HUES48 (cell line): ENCODE data around the gene P2RX2.

Source experiments
- H3K27ac ChIP-seq: one replicate; pipeline ENCODE4 v1.7.0; 2013; ENCODE audit warnings: low read depth, low read length, inconsistent platforms
- H3K27me3 ChIP-seq: 2 replicates; pipeline ENCODE4 v1.6.1; 2013; ENCODE audit warnings: mild to moderate bottlenecking, low read length; ENCODE audit not compliant: control insufficient read depth, insufficient read depth
- H3K36me3 ChIP-seq: 2 replicates; pipeline ENCODE4 v1.6.1; 2013; ENCODE audit warnings: low read length; ENCODE audit not compliant: control insufficient read depth, insufficient read depth
- H3K4me1 ChIP-seq: 2 replicates; pipeline ENCODE4 v1.6.1; 2013; ENCODE audit warnings: mild to moderate bottlenecking, low read length; ENCODE audit not compliant: control insufficient read depth, insufficient read depth
- H3K4me3 ChIP-seq: 2 replicates; pipeline ENCODE4 v1.5.1; 2013; ENCODE audit warnings: mild to moderate bottlenecking, low read depth, low read length
- H3K9ac ChIP-seq: 2 replicates; pipeline ENCODE4 v1.6.1; 2013; ENCODE audit warnings: mild to moderate bottlenecking, low read depth, low read length, moderate library complexity
- H3K9me3 ChIP-seq: 2 replicates; pipeline ENCODE4 v1.6.1; 2013; ENCODE audit warnings: low read length; ENCODE audit not compliant: control insufficient read depth, insufficient read depth

The P2RX2 gene

GRCh38 chr12:132618683-132619043 is at the start of gene P2RX2:
Gene P2RX2, plus strand, starts transcription at chr12:132618776. Its CDS starts 41 bp downstream, at chr12:132618817.
- Histone ChIP-seq H3K4me3 (peak within 1 kb of the TSS; percentile 59), H3K4me1 (no peaks in the 10 kb centered on the region), H3K9me3 (peaks cover 12% of the 10 kb centered on the region; the same call in 1 of the 2 replicates), H3K27ac (no peak within 1 kb of the TSS), H3K36me3 (peaks cover 2% of the 10 kb centered on the region; the same call in 1 of the 2 replicates), H3K9ac (no peak within 1 kb of the TSS), H3K27me3 (peaks cover 60% of the 10 kb centered on the region)

- Histone ChIP-seq H3K27me3 (no peaks in the 10 kb centered on the region; the same call in 1 of the 2 replicates), H3K4me1 (no peaks in the 10 kb centered on the region), H3K27ac (no peak overlapping the region), H3K9me3 (no peaks in the 10 kb centered on the region), H3K4me3 (no peak overlapping the region), H3K9ac (no peak overlapping the region), H3K36me3 (peaks cover 53% of the 10 kb centered on the region)
Measured at GRCh38 chr12:132568826-132569480, 49.6 kb upstream of the P2RX2 start.

- no peak overlapping the region for H3K27ac ChIP-seq
- H3K36me3 ChIP-seq: peaks cover 61% of the 10 kb centered on the region
- H3K27me3 ChIP-seq: no peaks in the 10 kb centered on the region; the same call in 1 of the 2 replicates
Measured at GRCh38 chr12:132569856-132570480, 48.6 kb upstream of the P2RX2 start.

GRCh38 chr12:132570635-132571034 is 47.9 kb upstream of the P2RX2 start:
- H3K36me3 ChIP-seq: peaks cover 59% of the 10 kb centered on the region
- H3K4me3 ChIP-seq: no peak overlapping the region
- H3K4me1 ChIP-seq: no peaks in the 10 kb centered on the region

More at GRCh38 chr12:132569856-132570480, 48.6 kb upstream of the P2RX2 start:
- no peaks in the 10 kb centered on the region for H3K9me3 ChIP-seq
- H3K9ac ChIP-seq: no peak overlapping the region
- H3K4me1 ChIP-seq: no peaks in the 10 kb centered on the region
- H3K4me3 ChIP-seq: no peak overlapping the region

GRCh38 chr12:132571051-132571450 is 47.5 kb upstream of the P2RX2 start:
- no peak overlapping the region for H3K9ac ChIP-seq
- H3K9me3 ChIP-seq: no peaks in the 10 kb centered on the region
- no peak overlapping the region for H3K27ac ChIP-seq
- no peaks in the 10 kb centered on the region for H3K27me3 ChIP-seq
- H3K36me3 ChIP-seq: peaks cover 60% of the 10 kb centered on the region
- H3K4me3 ChIP-seq: no peak overlapping the region
- no peaks in the 10 kb centered on the region for H3K4me1 ChIP-seq

More at GRCh38 chr12:132570635-132571034, 47.9 kb upstream of the P2RX2 start:
- H3K9ac ChIP-seq: no peak overlapping the region
- H3K27me3 ChIP-seq: no peaks in the 10 kb centered on the region
- H3K27ac ChIP-seq: no peak overlapping the region
- H3K9me3 ChIP-seq: no peaks in the 10 kb centered on the region

- Histone ChIP-seq H3K27ac (no peak overlapping the region), H3K4me3 (no peak overlapping the region), H3K9ac (no peak overlapping the region), H3K36me3 (peaks cover 57% of the 10 kb centered on the region), H3K4me1 (no peaks in the 10 kb centered on the region), H3K27me3 (no peaks in the 10 kb centered on the region), H3K9me3 (no peaks in the 10 kb centered on the region)
Measured at GRCh38 chr12:132571598-132571997, 47.0 kb upstream of the P2RX2 start.

GRCh38 chr12:132572106-132572505 is 46.5 kb upstream of the P2RX2 start:
- no peak overlapping the region for H3K9ac ChIP-seq
- no peaks in the 10 kb centered on the region for H3K27me3 ChIP-seq
- no peak overlapping the region for H3K27ac ChIP-seq
- peaks cover 61% of the 10 kb centered on the region for H3K36me3 ChIP-seq
- H3K9me3 ChIP-seq: no peaks in the 10 kb centered on the region
- no peaks in the 10 kb centered on the region for H3K4me1 ChIP-seq
- H3K4me3 ChIP-seq: no peak overlapping the region

- Histone ChIP-seq H3K4me1 (no peaks in the 10 kb centered on the region), H3K9ac (no peak overlapping the region), H3K9me3 (no peaks in the 10 kb centered on the region), H3K27me3 (no peaks in the 10 kb centered on the region), H3K36me3 (peaks cover 58% of the 10 kb centered on the region), H3K4me3 (no peak overlapping the region), H3K27ac (no peak overlapping the region)
Measured at GRCh38 chr12:132572801-132573760, 45.5 kb upstream of the P2RX2 start.

GRCh38 chr12:132574271-132574996 is 44.1 kb upstream of the P2RX2 start:
- Histone ChIP-seq H3K9me3 (no peaks in the 10 kb centered on the region), H3K27ac (no peak overlapping the region), H3K4me3 (no peak overlapping the region), H3K4me1 (no peaks in the 10 kb centered on the region), H3K9ac (no peak overlapping the region), H3K27me3 (no peaks in the 10 kb centered on the region), H3K36me3 (peaks cover 62% of the 10 kb centered on the region)

GRCh38 chr12:132575661-132576060 is 42.9 kb upstream of the P2RX2 start:
- Histone ChIP-seq H3K4me1 (no peaks in the 10 kb centered on the region), H3K27me3 (no peaks in the 10 kb centered on the region), H3K9me3 (no peaks in the 10 kb centered on the region), H3K4me3 (no peak overlapping the region), H3K9ac (no peak overlapping the region), H3K36me3 (peaks cover 58% of the 10 kb centered on the region), H3K27ac (no peak overlapping the region)
